Panc1 (cell line): ENCODE results near the gene TCP10L.

ENCODE experiments used
- CTCF ChIP-seq: fragments of 450-650 bp; IDR thresholded peaks from 2 replicates; pipeline ENCODE4 v1.5.1; 2017; ENCODE audit warnings: mild to moderate bottlenecking
- POLR2AphosphoS5 ChIP-seq: IDR thresholded peaks from 2 replicates; pipeline ENCODE4 v1.6.1; 2012; ENCODE audit warnings: mild to moderate bottlenecking, low read depth, low read length, moderate library complexity
- REST ChIP-seq, 2 experiments: IDR thresholded peaks; 2 replicates each; pipeline ENCODE4 v1.6.1; 2011 to 2012; ENCODE audit warnings: low read depth in 2 of 2, control low read depth in 1 of 2, low read length in 1 of 2, mild to moderate bottlenecking in 1 of 2, moderate library complexity in 1 of 2; ENCODE audit not compliant: insufficient read depth in 1 of 2

DNA sequence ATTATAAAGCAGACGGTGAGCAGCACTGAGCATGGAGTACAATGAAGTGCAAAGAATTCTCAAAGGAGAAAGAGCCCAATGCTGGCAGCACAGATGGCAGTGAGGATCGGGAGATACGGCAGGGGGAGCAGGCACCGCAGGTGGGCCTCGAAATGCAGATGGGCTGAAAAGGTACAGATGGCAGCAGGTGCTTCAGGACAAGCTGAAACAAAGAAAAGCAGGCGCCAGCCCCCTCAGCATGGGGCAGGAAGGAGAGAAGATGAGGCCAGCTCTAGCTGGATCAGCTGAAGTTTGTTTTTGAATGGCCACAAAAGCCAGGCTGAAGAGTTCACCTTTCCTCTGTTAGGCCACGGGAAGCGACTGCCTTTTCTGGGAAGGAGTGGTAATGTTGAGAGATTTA, 19.1 kb upstream of the TCP10L start:
- no peak for TF ChIP-seq POLR2AphosphoS5
- no peak for TF ChIP-seq CTCF
- no peak for TF ChIP-seq REST (IDR thresholded peaks at IDR 0.05; ENCODE audit: insufficient read depth in 1 of 2, low read depth in 2 of 2, low read length in 1 of 2)
